GM12872 (cell line): Measurements from ENCODE around the gene CMSS1.

ENCODE experiments used
- TF ChIP-seq, protein P1 (sequence below): IDR thresholded peaks from 3 replicates; pipeline ENCODE4 v1.5.1; 2011; ENCODE audit warnings: low read depth, mild to moderate bottlenecking, low read length, moderate library complexity; ENCODE audit not compliant: insufficient read depth

CMSS1 gene

DNA sequence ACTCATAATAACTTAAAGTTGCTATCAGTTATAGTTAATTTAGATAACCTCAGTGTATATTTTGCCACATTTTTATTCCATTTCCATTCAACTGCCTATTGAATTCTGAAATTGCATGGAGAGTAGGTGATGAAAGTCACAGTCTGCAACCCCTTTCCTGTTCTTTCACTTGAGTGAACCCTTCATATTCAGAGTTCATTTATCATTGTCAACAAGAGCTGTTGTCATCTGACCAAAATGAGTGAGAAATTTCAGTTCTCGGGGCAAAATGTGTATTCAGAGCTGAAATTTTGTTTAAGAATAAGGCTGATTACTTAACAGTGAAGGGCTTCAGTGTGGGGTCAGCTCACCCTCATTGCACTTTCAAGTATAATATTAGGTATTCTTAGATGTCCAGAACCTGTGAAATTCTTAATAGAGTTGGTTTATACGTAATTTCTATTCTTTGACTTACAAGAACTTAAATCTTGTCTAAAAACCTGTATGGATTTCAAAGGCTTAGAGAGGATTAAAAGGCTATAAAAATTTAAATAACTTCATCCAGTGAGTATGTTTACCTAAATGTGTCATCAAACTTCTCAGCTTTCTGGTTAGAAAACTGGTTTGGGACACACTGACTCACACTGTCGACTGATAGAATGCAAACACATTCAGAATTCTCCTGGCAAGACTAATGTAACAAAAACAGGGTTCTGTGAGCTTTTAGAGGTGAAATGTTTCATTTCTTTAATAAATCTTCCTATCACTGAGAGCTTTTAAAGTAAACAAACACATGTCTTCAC, 92.2 kb downstream of the CMSS1 start:
- TF ChIP-seq, protein P1, sequence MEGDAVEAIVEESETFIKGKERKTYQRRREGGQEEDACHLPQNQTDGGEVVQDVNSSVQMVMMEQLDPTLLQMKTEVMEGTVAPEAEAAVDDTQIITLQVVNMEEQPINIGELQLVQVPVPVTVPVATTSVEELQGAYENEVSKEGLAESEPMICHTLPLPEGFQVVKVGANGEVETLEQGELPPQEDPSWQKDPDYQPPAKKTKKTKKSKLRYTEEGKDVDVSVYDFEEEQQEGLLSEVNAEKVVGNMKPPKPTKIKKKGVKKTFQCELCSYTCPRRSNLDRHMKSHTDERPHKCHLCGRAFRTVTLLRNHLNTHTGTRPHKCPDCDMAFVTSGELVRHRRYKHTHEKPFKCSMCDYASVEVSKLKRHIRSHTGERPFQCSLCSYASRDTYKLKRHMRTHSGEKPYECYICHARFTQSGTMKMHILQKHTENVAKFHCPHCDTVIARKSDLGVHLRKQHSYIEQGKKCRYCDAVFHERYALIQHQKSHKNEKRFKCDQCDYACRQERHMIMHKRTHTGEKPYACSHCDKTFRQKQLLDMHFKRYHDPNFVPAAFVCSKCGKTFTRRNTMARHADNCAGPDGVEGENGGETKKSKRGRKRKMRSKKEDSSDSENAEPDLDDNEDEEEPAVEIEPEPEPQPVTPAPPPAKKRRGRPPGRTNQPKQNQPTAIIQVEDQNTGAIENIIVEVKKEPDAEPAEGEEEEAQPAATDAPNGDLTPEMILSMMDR: no peak

GRCh38 chr3:99910752-99911290, 93.2 kb downstream of the CMSS1 start:
- TF ChIP-seq, protein P1: no peak

GRCh38 chr3:99911433-99911832, 93.8 kb downstream of the CMSS1 start:
- TF ChIP-seq, protein P1: no peak

DNA sequence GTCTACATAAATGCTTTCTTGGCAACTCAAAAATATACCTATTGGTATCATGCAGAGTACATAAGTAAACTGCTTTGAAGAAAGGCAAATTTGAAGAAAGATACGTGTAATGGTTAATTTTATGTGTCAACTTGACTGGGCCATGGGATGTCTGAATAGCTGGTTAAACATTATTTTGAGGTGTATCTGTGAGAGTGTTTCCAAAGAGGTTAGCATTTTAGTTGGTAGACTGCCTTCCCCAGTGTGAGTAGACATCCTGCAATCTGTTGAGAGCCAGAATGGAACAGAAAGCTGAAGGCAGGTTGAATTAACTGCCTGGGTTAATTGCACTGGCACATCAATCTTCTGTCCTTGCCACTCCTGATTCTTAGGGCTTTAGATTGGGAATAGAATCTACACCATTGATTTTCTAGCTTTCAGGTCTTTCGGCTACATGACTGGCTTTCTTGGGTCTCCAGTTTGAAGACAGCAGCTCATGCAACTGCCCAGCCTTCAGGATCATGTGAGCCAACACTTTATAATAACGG, 98.3 kb downstream of the CMSS1 start:
- TF ChIP-seq, protein P1: no peak

GRCh38 chr3:99918715-99919114, 101.1 kb downstream of the CMSS1 start:
- TF ChIP-seq, protein P1: no peak

GRCh38 chr3:99919694-99920093, 102.0 kb downstream of the CMSS1 start:
- TF ChIP-seq, protein P1: no peak

DNA sequence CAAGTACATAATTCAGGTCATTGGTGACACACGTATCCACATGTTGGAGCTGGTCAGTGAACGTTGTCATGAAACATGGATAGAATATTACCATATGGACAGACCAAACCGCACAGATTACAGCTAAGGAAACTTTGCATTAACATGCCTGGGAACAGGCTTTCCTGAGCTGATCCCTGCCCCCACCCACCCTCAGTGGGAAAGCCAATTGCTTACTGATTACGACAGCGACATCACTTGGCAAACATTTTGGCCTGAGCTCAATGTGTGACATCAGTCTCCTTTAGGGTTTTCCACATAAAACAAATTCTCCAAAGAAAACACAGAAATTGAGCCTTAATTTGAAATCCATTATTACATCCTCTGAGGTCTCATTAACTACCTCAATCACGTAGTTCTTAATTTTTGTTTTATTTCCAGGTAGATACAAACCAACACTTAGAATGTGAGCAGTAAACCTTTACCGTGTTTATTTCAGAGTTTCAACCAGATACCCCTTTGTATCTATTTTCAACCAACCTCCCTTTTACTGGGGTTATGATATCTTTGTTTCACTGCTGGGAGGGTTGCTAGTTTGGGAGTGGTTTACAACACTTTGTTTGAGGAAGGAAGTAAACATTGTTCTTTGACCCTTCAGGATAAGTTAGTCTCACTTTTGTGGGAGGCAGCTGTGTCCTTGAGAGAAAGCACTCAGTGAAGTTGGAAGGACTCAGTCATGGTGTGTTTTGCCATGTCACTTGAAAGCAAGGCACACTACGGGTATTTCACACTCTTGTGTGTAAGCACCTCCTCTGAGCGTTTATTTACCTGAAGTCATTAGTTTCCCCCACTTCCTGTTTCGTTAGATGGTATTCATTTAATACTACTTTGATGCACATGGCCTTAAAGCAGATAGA, 103.1 kb downstream of the CMSS1 start:
- TF ChIP-seq, protein P1: no peak
